Activated naive CD8-positive, alpha-beta T cell treated with anti-CD3 and anti-CD28 coated beads, Interleukin-2, amount 50 U/mL, for 16 hours (primary cell): ENCODE measurements around the gene CYLD.

Source experiments
- DNase-seq: peaks from one replicate; pipeline ENCODE4 v3.0.0-alpha.2; 2020; ENCODE audit warnings: low read depth, low spot score

CYLD gene

DNA sequence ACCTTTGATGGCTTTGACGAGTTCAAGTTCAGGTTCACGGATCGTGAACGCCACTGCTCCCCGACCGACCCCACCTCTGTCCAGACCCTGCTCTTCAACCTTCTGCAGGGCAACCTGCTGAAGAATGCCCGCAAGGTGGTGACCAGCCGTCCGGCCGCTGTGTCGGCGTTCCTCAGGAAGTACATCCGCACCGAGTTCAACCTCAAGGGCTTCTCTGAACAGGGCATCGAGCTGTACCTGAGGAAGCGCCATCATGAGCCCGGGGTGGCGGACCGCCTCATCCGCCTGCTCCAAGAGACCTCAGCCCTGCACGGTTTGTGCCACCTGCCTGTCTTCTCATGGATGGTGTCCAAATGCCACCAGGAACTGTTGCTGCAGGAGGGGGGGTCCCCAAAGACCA, 30.8 kb upstream of the CYLD start:
- DNase-seq = no peak

DNA sequence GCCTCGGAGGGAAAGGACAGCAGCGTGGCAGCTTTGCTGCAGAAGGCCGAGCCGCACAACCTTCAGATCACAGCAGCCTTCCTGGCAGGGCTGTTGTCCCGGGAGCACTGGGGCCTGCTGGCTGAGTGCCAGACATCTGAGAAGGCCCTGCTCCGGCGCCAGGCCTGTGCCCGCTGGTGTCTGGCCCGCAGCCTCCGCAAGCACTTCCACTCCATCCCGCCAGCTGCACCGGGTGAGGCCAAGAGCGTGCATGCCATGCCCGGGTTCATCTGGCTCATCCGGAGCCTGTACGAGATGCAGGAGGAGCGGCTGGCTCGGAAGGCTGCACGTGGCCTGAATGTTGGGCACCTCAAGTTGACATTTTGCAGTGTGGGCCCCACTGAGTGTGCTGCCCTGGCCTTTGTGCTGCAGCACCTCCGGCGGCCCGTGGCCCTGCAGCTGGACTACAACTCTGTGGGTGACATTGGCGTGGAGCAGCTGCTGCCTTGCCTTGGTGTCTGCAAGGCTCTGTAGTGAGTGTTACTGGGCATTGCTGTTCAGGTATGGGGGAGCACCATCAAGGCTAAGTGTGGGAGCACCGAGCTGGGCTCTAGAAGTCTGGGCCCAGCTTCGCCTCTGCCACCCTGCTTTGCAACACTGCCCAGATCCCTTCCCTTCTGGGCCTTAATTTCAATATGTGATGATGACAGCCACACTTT, 29.9 kb upstream of the CYLD start:
- no peak for DNase-seq

- no peak for DNase-seq
These were observed 29.4 kb upstream of the CYLD start for GRCh38 chr16:50712560-50712898.

DNA sequence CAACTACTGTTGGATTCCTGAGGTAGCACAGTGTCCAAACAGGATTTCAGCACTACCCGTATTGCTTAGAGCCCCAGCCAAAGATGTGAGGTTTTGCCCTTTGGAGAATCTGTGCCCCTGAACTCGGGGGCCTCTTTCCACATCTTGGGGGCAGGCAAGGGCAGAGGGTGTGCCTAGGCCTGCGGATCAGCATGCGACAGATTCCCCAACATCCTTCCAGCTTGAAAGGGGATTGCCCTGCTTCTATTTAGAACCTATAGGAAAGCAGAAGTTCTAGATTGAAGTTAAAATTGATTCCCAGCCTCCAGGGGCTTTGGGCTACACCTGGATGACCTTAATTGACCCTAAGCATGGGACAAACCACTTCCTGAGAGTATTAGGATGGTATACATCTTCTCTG, 28.9 kb upstream of the CYLD start:
- DNase-seq = no peak

- DNase-seq = no peak
These were observed 24.8 kb upstream of the CYLD start for GRCh38 chr16:50717091-50717490.

- no peak for DNase-seq
These were observed 24.4 kb upstream of the CYLD start for GRCh38 chr16:50717494-50717893.

DNA sequence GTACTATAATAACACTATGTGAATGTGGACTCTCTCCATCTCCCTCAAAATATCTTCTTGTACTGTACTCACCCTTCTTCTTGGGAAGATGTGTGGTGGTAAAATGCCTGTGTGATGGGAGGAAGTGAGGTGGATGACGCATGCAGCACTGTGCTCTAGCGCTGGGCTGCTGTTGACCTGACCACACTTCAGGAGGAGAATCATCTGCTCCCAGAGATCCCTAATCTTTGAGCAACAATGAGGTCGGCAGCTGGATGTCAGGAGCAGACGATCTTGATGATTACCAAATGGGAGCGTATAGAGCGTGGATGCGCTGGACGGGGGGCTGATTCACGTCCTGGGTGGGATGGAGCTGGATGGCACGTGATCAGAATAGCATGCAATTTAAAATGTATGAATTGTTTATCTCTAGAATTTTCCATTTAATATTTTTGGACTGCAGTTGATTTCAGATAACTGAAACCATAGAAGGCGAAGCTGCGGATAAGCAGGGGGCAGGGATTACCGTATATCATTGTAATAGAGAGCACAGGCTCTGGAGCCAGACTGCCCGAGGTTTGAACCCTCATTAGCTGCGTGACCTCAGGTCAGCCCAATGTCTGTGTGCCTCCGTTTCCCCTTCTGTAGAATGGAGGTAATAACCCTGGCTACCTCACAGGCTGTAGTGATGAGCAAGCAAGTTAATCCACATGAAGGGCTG, 23.7 kb upstream of the CYLD start:
- no peak for DNase-seq

DNA sequence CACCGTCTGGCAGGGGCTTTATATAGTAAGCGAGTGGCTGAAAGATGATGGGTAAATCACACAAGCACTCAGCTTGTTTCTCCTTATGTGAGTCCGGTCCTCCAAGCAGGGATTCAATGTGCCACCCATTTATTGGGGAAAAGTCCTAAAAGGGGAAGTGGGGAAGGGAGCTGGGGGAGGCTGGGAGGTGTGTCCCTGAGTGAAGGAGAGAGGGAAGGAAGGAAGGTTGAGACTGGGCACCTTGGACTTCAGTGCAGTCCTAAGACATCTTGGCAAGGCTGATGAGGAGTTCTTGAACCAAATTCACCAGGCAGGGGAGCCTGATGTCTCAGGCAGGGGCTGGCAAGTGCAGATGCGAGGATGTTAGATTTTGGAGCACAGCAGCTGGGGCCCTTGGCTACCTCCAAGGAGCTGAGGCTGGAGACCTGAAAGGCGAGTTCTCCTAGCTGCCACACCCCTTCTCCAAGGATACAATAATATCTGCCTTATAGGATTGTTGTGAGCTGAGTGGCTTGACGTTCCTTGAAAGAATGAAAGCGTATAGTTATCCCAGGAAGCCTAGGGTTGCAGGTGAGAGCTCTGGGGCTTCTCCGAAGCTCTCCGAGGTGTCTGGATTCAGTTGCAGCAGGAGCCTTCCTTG, 23.0 kb upstream of the CYLD start:
- DNase-seq = no peak

DNA sequence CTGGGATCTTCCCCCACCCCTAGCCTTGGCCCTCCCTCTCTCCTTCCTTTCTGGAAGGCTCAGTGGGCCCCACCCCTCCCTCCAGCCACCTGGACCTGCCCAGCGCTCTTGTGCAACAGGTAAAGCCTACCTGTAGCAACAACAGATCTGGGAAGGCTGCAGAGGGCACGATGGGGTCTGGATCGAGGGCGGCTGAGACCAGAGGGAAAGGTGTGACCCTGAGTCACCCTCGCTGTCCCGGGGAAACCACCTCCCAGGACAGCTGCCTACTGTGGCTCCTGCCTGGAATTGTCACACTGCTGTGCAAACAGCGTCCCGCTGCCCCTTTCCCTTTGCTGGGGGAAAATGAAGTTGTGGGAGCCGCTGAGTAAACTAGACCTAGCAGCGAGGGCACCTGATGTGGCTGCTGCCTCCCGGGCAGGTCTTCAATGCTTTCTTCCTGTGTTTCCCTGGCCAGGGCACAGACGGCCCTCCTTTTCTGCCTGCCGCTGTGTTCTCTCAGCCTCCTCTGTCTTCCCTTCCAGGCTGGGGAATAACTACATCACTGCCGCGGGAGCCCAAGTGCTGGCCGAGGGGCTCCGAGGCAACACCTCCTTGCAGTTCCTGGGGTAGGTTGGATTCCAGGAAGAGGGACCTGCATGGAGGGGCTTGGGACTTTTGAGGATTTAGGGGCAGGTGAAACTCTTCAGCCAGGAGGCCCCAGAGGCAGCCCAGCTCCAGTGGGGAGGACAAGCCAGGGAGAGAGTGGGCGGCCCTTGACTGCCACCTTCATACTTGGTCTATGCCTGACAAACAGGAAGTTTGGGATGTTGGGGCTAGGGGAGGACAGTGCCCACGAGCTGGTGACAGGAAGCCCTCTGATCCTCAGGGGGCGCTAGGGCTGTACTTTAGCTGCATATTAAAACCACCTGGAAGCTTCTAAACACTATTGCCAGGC, 22.2 kb upstream of the CYLD start:
- no peak for DNase-seq

DNA sequence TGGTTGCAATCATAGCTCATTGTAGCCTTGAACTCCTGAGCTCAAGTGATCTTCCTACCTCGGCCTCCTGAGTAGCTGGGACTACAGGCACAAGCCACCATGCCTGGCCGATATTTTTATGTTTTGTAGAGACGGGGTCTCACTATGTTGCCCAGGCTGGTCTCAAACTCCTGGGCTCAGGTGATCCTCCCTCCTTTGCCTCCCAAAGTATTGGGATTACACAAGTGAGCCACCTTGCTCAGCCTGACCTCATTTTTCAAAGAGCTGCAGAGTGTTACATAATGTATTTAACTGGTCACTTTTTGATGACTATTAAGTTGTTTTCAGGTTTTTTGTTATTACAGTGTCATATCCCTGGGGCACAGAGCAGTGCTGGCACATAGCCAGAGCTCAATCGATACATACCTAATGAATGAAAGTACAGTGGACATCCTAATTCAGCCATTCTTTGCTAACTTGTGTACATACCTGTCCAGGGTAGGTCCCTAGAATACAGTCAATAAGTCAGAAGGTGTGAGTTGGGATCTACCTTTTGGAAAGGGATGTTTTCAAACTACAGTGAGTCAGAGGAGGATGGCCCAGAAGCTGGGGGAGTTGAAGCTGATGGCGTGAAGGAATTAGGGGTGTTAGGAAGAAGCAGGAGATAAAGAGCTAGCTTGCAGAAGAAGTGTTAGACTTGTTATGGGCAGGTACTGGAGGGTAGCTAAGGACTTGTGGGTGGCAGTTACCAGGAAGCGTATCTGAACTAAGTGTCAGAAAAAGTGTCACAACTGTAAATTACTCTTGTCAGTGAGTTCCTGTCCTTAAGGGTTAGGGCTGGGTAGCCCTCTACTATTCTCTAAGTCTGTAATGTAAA, 20.1 kb upstream of the CYLD start:
- DNase-seq = no peak

DNA sequence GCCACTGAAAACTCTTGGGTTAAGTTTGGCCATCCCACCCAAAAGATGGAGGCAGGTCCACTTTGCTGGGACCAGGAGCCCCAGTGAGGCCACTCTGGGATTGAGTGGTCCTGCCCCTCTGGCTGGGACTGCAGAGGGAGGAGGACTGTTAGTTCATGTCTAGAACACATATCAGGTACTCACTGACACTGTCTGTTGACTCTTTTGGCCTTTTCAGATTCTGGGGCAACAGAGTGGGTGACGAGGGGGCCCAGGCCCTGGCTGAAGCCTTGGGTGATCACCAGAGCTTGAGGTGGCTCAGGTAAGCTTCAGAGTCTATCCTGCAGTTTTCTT, 19.5 kb upstream of the CYLD start:
- DNase-seq = no peak

GRCh38 chr16:50722960-50723359, 18.9 kb upstream of the CYLD start:
- no peak for DNase-seq

DNA sequence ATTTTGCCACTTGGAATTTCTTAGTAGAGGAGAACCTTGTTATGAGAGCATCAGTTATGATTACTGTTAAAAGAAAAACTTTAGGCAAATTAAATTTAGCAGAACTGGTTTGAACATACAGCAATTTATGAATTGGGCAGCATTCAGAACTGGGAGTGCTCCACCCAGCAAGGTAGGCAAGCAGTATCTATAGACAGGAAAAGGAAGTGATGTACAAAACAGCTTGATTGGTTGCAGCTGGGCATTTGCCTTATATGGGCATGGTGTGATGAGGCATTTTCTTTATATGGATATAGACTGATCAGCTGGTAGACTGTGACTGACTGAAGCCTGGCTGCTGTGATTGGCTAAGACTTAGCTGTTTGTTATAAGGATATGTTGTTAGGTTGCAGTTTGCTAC, 17.6 kb upstream of the CYLD start:
- no peak for DNase-seq

- DNase-seq = no peak
These were observed 10.5 kb upstream of the CYLD start for GRCh38 chr16:50731130-50731988.

DNA sequence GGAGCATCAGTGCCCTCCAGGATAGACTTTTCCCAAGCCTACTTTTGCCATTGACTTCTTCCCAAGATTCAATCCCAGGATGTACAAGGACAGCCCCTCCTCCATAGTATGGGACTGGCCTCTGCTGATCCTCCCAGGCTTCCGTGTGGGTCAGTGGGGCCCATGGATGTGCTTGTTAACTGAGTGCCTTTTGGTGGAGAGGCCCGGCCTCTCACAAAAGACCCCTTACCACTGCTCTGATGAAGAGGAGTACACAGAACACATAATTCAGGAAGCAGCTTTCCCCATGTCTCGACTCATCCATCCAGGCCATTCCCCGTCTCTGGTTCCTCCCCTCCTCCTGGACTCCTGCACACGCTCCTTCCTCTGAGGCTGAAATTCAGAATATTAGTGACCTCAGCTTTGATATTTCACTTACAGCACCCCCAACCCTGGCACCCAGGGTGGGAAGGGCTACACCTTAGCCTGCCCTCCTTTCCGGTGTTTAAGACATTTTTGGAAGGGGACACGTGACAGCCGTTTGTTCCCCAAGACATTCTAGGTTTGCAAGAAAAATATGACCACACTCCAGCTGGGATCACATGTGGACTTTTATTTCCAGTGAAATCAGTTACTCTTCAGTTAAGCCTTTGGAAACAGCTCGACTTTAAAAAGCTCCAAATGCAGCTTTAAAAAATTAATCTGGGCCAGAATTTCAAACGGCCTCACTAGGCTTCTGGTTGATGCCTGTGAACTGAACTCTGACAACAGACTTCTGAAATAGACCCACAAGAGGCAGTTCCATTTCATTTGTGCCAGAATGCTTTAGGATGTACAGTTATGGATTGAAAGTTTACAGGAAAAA, 9.7 kb upstream of the CYLD start:
- no peak for DNase-seq

- no peak for DNase-seq
These were observed 8.4 kb upstream of the CYLD start for GRCh38 chr16:50733468-50733867.

GRCh38 chr16:50735629-50736122, 6.2 kb upstream of the CYLD start:
- no peak for DNase-seq

DNA sequence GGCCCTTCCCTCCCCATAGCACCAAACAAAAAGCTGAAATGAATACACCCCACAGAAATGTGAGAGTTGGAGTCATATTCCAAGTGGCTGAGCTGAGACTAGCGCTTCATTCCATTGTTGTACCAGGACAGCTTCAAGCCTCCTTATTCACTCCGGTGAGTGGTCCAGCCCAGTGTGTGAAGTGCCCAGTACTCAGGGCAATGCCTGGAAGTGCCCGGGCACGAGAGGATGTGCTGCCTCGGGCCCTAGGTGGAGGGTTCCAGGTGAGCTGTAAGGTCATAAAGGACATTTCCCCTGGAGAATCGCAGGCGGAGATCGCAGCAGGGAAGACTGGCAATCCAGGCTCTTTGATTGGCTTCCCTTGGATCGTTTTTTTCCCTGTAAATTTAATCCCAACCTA, 5.4 kb upstream of the CYLD start:
- DNase-seq = no peak

DNA sequence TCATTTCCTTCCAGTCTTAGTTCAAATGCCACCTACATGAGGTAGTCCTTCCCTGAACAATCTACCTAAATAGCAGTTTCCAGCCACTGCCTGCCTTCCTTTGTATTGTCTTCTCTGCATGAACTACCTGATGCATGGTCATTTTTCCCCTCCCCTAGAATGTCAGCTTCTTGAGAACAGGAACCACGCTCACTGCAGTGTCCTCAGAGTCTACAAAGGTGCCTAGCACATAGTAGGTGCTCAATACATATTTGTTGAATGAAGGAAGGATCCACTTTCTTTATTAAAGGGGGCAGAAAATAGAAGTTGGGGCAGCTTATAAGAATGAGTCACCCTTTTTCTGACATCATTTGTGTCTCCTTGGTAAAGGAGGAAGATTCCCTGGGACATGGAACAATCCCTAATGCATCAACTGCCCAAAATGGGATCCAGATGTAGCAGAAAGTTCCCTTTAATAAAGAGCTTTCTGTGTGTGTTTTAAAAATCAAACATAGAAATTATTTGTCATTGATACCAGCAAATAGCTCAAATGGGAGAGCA, 4.4 kb upstream of the CYLD start:
- no peak for DNase-seq
